Muscle layer of colon (tissue), 2 donors: ENCODE data around the gene ST6GALNAC3.

Experiments
- H3K27ac ChIP-seq: one replicate; pipeline ENCODE4 v1.7.0; 2013; ENCODE audit warnings: low read depth, mild to moderate bottlenecking, low read length, moderate library complexity
- H3K27me3 ChIP-seq, 2 donors: one replicate each; pipeline ENCODE4 v1.7.0; 2013; ENCODE audit warnings: low read length in 2 of 2, mild to moderate bottlenecking in 2 of 2; ENCODE audit not compliant: insufficient read depth in 2 of 2, control insufficient read depth in 1 of 2
- H3K36me3 ChIP-seq: one replicate; pipeline ENCODE4 v1.7.0; 2013; ENCODE audit warnings: mild to moderate bottlenecking, low read length; ENCODE audit not compliant: insufficient read depth
- H3K4me1 ChIP-seq: one replicate; pipeline ENCODE4 v1.7.0; 2013; ENCODE audit warnings: mild to moderate bottlenecking, low read length; ENCODE audit not compliant: insufficient read depth
- H3K4me3 ChIP-seq, 2 donors: one replicate each; pipeline ENCODE4 v1.7.0; 2013; ENCODE audit warnings: low read length in 2 of 2, low read depth in 1 of 2, mild to moderate bottlenecking in 1 of 2, moderate library complexity in 1 of 2
- H3K9ac ChIP-seq: one replicate; pipeline ENCODE4 v1.7.0; 2013; ENCODE audit warnings: low read length
- H3K9me3 ChIP-seq: one replicate; pipeline ENCODE4 v1.7.0; 2013; ENCODE audit warnings: mild to moderate bottlenecking, low read length
- donor health status: abdominal sarcoma.
- donor health status: Adenocarcinoma of cecum.

ST6GALNAC3 gene

GRCh38 chr1:76470166-76470565 lies 395.6 kb downstream of the ST6GALNAC3 start:
- Histone ChIP-seq H3K36me3 (no peaks in the 10 kb centered on the region), H3K9ac (no peak overlapping the region), H3K4me3 (no peak overlapping the region), H3K9me3 (no peaks in the 10 kb centered on the region), H3K27ac (no peak overlapping the region), H3K4me1 (no peaks in the 10 kb centered on the region), H3K27me3 (no peaks in the 10 kb centered on the region)

- Histone ChIP-seq H3K27ac (no peak overlapping the region), H3K4me3 (no peak overlapping the region), H3K4me1 (no peaks in the 10 kb centered on the region), H3K9me3 (no peaks in the 10 kb centered on the region), H3K36me3 (no peaks in the 10 kb centered on the region), H3K9ac (no peak overlapping the region), H3K27me3 (no peaks in the 10 kb centered on the region)
Observed at GRCh38 chr1:76471536-76471935, 397.0 kb downstream of the ST6GALNAC3 start.

- no peak overlapping the region for H3K27ac ChIP-seq
- H3K36me3 ChIP-seq = no peaks in the 10 kb centered on the region
- no peak overlapping the region for H3K9ac ChIP-seq
- no peak overlapping the region for H3K4me3 ChIP-seq
- no peaks in the 10 kb centered on the region for H3K9me3 ChIP-seq
- H3K4me1 ChIP-seq = no peaks in the 10 kb centered on the region
- no peaks in the 10 kb centered on the region for H3K27me3 ChIP-seq
Observed at GRCh38 chr1:76473591-76473990, 399.0 kb downstream of the ST6GALNAC3 start.

GRCh38 chr1:76474922-76475321 lies 400.4 kb downstream of the ST6GALNAC3 start:
- Histone ChIP-seq H3K27ac (no peak overlapping the region), H3K9me3 (no peaks in the 10 kb centered on the region), H3K4me1 (no peaks in the 10 kb centered on the region), H3K9ac (no peak overlapping the region), H3K36me3 (no peaks in the 10 kb centered on the region), H3K4me3 (no peak overlapping the region), H3K27me3 (no peaks in the 10 kb centered on the region)

GRCh38 chr1:76477156-76477555 lies 402.6 kb downstream of the ST6GALNAC3 start:
- no peaks in the 10 kb centered on the region for H3K36me3 ChIP-seq
- H3K4me1 ChIP-seq = no peaks in the 10 kb centered on the region
- no peak overlapping the region for H3K4me3 ChIP-seq
- H3K27ac ChIP-seq = no peak overlapping the region
- H3K9me3 ChIP-seq = no peaks in the 10 kb centered on the region
- H3K9ac ChIP-seq = no peak overlapping the region
- H3K27me3 ChIP-seq = no peaks in the 10 kb centered on the region

GRCh38 chr1:76480827-76481226 lies 406.3 kb downstream of the ST6GALNAC3 start:
- Histone ChIP-seq H3K36me3 (no peaks in the 10 kb centered on the region), H3K9ac (no peak overlapping the region), H3K27me3 (no peaks in the 10 kb centered on the region), H3K4me3 (no peak overlapping the region), H3K27ac (no peak overlapping the region), H3K9me3 (no peaks in the 10 kb centered on the region), H3K4me1 (no peaks in the 10 kb centered on the region)

- H3K36me3 ChIP-seq = no peaks in the 10 kb centered on the region
- H3K4me3 ChIP-seq = no peak overlapping the region
- no peaks in the 10 kb centered on the region for H3K27me3 ChIP-seq
- H3K4me1 ChIP-seq = no peaks in the 10 kb centered on the region
- no peaks in the 10 kb centered on the region for H3K9me3 ChIP-seq
- no peak overlapping the region for H3K9ac ChIP-seq
- H3K27ac ChIP-seq = no peak overlapping the region
Observed at GRCh38 chr1:76481672-76482071, 407.1 kb downstream of the ST6GALNAC3 start.

- Histone ChIP-seq H3K9ac (no peak overlapping the region), H3K4me1 (no peaks in the 10 kb centered on the region), H3K27me3 (no peaks in the 10 kb centered on the region), H3K36me3 (no peaks in the 10 kb centered on the region), H3K4me3 (no peak overlapping the region), H3K9me3 (no peaks in the 10 kb centered on the region), H3K27ac (no peak overlapping the region)
Observed at GRCh38 chr1:76482272-76482671, 407.7 kb downstream of the ST6GALNAC3 start.

GRCh38 chr1:76491737-76492136 lies 417.2 kb downstream of the ST6GALNAC3 start:
- Histone ChIP-seq H3K9ac (no peak overlapping the region), H3K4me3 (no peak overlapping the region), H3K9me3 (no peaks in the 10 kb centered on the region), H3K4me1 (no peaks in the 10 kb centered on the region), H3K36me3 (no peaks in the 10 kb centered on the region), H3K27me3 (no peaks in the 10 kb centered on the region), H3K27ac (no peak overlapping the region)

- no peaks in the 10 kb centered on the region for H3K36me3 ChIP-seq
- H3K4me3 ChIP-seq = no peak overlapping the region
- no peak overlapping the region for H3K27ac ChIP-seq
- H3K27me3 ChIP-seq = no peaks in the 10 kb centered on the region
- H3K9me3 ChIP-seq = no peaks in the 10 kb centered on the region
- H3K4me1 ChIP-seq = no peaks in the 10 kb centered on the region
- no peak overlapping the region for H3K9ac ChIP-seq
Observed at GRCh38 chr1:76492752-76493430, 418.3 kb downstream of the ST6GALNAC3 start.

- H3K36me3 ChIP-seq = no peaks in the 10 kb centered on the region
- H3K9me3 ChIP-seq = no peaks in the 10 kb centered on the region
- no peaks in the 10 kb centered on the region for H3K27me3 ChIP-seq
- H3K9ac ChIP-seq = no peak overlapping the region
- no peaks in the 10 kb centered on the region for H3K4me1 ChIP-seq
- H3K27ac ChIP-seq = no peak overlapping the region
- no peak overlapping the region for H3K4me3 ChIP-seq
Observed at GRCh38 chr1:76494807-76495206, 420.3 kb downstream of the ST6GALNAC3 start.

GRCh38 chr1:76496871-76497270 lies 422.3 kb downstream of the ST6GALNAC3 start:
- Histone ChIP-seq H3K27ac (no peak overlapping the region), H3K4me3 (no peak overlapping the region), H3K9me3 (no peaks in the 10 kb centered on the region), H3K27me3 (no peaks in the 10 kb centered on the region), H3K4me1 (no peaks in the 10 kb centered on the region), H3K36me3 (no peaks in the 10 kb centered on the region), H3K9ac (no peak overlapping the region)
